GM21381 (cell line): ENCODE results near the gene MCF2L.
"Not testable (repeated sequence)": the region's sequence is repeated elsewhere in the genome, so short reads cannot be mapped to it uniquely, and the experiment has no call there.

ENCODE experiments used
- ATAC-seq: cut with Tn5 transposase; IDR thresholded peaks from one replicate; pipeline ENCODE4 v1.9.1; 2021; ENCODE audit warnings: mild to moderate bottlenecking, moderate library complexity; ENCODE audit not compliant: unreplicated experiment

MCF2L gene

GRCh38 chr13:113089693-113090414, 120.8 kb downstream of the MCF2L start:
- no peak for ATAC-seq

DNA sequence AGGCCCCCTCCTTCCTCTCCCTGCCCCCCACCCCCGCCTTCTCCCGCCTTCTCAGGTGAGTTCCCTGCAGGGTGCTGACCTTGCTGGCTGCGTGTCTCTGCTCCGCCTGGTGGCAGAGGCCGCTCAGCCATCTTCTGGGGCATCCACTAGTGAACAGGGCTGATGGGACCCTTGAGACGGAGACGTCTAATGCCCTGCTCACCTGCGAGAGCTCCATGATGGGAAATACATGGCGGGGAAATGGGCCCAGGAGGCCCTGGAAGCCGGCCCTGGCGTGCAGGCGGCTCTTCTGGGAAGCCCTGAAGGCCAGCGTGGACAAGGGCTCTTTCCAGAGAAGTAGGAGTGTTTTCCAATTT, 121.4 kb downstream of the MCF2L start:
- no peak for ATAC-seq

DNA sequence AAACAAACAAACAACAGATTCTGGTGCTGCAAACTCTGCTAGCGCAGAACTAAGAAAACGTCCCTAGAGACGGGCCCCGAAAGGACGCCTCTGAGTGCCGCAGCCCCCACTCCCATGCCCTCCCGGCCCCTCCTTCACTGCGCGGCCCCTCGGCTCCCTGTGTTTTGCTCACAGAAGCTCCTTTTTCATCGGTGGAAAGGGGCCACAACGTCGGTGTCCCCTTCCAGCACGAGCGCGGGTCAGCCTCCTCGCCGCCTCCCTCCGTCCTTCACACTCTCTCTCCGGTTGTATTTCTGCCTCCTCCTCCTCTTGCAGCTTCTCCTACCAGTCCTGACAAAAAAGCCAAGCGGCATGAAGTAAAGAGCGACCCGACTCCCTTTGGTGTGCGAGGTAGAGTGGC, 121.8 kb downstream of the MCF2L start:
- no peak for ATAC-seq

- ATAC-seq: no peak
These were observed 122.3 kb downstream of the MCF2L start for GRCh38 chr13:113091211-113091771.

- no peak for ATAC-seq
These were observed 123.1 kb downstream of the MCF2L start for GRCh38 chr13:113091891-113092775.

DNA sequence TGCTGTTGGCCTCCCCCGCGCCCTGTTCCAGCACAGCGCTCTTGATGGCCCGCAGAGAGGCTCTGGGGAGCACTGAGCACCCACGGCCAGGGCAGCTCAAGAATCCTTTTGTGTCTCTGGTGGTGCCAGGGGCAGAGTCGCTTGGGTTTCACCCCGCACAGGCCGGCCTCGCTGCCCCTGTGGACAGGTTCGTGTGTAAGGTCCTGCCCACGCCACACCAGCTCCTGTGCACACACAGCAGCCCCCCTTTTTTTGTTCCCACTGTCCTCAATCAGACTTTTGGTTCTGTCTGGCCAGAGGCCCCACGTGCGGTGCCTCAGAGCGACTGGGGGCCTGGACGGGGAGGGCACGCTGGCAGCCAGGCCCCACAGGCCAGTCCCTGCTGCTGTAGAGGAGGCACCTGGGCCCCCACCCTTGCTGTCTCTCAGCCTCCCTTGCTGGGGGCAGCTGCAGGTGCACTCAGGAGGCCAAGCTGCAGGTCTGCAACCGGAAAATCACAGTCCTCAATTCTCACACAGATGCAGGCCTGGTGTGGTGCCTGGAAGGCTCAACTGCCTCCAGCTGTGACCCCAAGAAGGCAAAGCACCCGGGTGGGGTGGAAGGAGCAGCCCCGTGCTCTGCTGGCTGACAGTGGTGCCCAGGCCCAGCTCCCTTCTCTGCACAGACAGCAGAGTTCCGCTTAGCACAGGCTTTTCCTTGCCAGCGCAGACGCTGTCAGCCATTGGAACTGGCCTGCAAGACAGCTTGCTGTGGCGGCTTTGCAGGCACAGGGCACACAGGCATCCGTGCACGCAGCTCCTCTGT, 124.0 kb downstream of the MCF2L start:
- no peak for ATAC-seq

DNA sequence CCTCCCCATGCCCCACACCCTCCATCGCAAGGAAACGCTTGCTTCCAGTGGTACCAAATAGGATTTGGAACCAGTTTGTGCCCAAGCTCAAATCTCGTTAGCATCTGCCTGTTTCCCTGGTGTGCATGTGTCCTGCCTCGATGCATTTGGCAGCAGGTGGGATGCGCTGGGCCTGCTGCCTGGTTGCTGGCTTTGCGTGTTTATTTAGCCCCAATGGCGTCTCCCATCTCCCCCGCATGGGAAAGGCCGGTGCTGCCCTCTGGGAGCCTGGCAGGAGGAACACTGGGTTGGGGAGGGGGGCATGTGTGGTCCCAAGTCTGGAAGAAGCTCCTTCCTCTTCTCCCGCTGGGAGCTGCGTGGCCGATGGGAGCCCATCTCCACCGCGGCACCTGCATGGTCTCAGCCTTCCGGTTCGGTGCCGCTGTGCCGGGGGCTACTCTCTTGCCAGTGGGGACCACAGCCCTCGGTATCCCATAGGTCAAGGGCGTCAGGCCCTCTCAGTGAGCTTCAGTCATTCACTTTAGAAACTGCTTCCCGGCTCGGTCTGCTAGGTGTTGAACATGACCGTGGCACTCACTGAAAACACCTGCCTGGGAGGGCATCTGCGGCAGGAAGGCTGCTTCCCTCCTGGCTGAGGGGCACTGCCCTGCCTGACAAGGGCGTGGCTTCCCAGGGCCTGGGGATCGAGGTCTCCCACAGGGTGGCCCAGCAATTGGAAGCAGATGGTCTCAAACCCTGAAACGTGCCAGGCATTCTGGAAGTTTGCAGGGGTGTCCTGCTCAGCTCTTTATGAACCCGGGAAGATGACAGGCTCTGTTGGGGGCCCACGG, 124.8 kb downstream of the MCF2L start:
- ATAC-seq: no peak

DNA sequence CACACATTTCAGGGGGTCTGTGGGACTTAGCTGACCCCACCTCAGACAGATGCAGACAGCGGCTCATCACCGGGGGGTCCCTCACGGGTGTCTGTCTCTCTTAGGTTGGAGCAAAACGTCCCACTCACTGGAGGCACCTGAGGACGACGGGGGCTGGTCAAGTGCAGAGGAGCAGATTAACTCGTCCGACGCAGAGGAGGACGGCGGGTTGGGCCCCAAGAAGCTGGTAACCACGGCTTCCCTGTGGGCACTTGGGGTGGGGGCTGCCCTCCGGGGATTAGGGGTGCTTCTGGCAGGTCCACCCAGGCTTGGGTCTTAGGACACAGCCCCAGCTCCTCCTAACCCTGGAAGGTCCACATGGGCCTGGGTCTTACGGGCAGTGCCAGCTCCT, 125.4 kb downstream of the MCF2L start:
- ATAC-seq: no peak

GRCh38 chr13:113095146-113096051, 126.4 kb downstream of the MCF2L start:
- ATAC-seq: no peak

GRCh38 chr13:113096052-113096744, 127.2 kb downstream of the MCF2L start:
- ATAC-seq: no peak

GRCh38 chr13:113096745-113097305, 127.8 kb downstream of the MCF2L start:
- ATAC-seq: no peak

DNA sequence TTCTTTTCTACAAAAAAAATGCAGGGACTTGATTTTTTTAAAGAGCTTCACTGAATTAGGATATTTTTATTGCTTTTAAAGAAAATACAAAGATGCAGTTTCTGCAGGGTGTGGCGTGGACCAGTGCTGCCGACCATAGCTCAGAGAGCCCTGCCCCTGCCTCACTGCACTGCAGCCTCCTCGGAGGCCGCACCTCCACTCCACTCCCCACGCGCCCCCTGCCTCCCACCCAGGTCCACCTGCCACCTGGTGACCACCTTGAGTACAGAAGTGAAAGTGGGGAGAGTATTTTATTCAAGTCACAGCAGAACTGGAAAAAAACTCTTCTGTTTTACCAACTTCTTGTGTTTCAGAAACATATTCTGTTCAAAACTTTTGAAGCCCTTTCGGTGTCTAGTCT, 128.6 kb downstream of the MCF2L start:
- no peak for ATAC-seq

DNA sequence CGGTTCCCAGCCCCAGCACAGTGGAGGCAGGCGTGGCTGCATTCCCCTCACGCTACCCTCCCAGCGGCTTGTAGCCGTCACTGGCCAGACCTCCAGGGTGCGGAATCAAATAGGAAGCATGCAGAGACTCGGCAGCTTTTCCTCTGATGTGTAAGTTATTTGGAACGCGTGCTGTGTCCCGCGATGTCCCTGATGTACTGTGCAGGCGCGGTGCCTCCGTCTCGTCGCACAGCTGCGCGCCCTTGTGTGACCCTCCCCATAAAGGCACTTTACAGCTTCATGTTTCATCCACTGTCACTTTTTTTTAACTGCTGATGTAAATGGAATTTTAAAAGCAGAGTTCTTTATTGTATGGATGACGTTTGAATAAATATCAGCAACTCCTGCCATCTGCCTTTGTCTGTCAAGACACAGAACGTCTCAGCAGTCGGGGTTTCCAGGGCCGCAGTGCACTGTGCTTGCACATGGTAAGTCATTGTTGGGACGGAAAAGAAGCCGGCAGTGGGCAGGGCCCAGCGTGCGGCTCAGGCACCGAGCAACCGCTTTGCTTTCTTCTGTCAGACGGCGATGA, 129.2 kb downstream of the MCF2L start:
- no peak for ATAC-seq

DNA sequence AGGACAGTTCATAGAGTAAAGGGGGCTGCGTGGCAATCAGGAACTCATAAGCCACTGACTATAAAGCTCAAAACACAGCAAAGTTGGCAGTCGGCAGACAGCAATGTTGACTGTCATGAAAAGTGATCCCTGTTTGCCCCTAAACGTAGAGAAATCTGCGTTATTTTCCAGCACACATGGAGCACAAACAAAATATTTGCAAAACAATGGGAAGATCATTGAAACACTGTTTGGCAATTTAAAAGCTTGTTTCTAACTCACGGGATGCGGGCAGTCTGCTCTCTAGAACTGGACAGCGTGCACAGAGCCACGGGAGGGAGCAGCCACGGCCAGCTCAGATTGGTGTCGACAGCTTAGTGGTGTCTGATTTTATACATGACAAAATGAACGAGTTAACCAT, 130.1 kb downstream of the MCF2L start:
- no peak for ATAC-seq

DNA sequence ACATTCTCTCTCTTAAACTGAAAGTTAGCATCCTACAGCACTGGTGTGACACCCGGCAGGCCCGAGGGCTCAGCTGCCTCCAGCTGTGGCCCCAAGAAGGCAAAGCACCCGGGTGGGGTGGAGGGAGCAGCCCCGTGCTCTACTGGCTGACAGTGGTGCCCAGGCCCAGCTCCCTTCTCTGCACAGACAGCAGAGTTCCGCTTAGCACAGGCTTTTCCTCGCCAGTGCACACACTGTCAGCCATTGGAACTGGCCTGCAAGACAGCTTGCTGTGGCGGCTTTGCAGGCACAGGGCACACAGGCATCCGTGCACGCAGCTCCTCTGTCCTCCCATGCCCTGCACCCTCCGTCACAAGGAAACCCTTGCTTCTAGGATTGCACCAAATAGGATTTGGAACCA, 133.3 kb downstream of the MCF2L start:
- ATAC-seq: not testable (repeated sequence)

DNA sequence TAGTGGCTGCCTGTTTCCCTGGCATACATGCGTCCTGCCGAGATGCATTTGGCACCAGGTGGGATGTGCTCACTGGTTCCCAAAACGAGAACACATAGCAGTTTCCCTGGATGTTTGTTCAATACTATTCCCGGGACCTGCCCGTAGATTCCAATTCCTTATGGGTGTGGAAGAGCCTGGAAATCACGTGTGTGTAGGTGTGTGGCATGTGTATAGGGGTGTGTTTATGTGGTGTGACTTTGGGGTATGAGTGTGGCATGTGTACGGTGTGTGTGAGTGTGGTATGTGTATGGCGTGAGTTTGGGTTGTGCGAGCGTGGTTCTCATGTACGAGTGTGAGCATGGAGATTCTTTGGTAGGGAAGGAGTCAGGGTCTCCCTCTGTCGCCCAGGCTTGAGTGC, 133.7 kb downstream of the MCF2L start:
- no peak for ATAC-seq

- ATAC-seq: no peak
These were observed 134.6 kb downstream of the MCF2L start for GRCh38 chr13:113103646-113104045.
